Cerebellar nuclear complex (tissue), 1 donor: Measurements from ENCODE around the gene KDM4C.

ENCODE experiments used
- DNase-seq, 2 experiments: peaks; one replicate each; lab custom pipeline; 2025; lab: John Stamatoyannopoulos, UW

The KDM4C gene

GRCh38 chr9:7097785-7098752 lies 340.3 kb downstream of the KDM4C start:
- DNase-seq = no peak

- DNase-seq = no peak
These were observed 345.6 kb downstream of the KDM4C start for GRCh38 chr9:7103367-7103766.

GRCh38 chr9:7103771-7104170 lies 346.0 kb downstream of the KDM4C start:
- no peak for DNase-seq

DNA sequence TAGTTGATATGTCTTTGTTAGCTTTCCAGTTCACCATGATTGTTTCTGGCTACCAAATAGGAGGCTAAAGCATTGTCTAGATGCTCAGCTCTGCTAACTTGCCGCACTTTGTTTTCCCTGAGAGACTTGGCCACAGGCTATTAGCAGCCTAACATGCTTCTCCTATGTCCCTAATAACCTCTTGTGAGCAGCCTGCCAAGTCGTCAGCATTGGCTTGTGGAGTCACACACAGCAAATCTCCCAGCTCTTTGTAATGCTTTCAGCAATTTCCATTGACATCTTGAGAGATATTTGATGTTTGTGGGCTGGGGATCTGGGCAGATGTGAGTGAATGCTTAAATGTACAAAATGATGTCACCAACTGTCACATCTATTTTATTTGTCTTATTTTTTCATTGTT lies 346.9 kb downstream of the KDM4C start:
- no peak for DNase-seq

- no peak for DNase-seq
These were observed 347.3 kb downstream of the KDM4C start for GRCh38 chr9:7105095-7105494.

DNA sequence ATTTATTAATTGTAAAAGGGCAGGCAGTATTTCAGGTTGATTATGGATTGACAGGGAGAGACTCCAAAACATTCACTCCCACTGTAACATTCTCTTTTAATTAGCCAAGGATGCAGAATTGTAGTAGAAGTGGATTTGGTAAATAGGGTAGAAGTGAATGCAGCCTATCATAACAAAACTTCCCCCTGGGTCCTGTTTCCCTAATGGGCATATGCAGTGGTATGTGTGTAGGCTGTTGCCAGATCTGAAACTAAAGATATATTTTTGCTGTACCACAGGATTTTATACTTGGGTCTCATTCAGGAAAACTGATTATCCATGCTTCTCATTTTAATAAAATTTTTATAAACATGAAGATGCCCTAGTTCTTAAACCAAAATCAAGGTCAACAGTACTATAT lies 351.2 kb downstream of the KDM4C start:
- DNase-seq = no peak

GRCh38 chr9:7111413-7111812 lies 353.6 kb downstream of the KDM4C start:
- DNase-seq = no peak

- no peak for DNase-seq
These were observed 357.8 kb downstream of the KDM4C start for GRCh38 chr9:7115606-7116005.

- peak in 1 of 2 experiments; percentile 21 for DNase-seq
These were observed 360.1 kb downstream of the KDM4C start for GRCh38 chr9:7117676-7118561.

DNA sequence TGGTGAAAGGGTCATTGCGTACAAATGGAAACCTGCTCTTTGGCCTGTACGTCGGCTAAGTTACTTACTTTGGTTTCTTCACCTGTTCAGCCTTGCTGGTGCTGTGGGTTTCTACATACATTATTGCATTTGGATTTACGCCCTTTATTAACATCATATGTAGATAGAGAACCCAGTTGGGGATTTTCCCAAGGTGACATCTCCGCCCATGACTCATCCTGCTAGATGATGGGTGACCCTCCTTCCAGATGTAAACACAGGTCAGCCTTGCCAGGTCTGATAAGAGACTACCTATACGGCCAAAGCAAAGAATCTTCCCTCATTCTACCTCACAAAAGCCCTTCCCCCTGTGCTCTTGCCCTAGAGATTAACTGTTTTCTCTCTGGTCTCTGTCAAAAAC lies 360.9 kb downstream of the KDM4C start:
- no peak for DNase-seq

GRCh38 chr9:7119612-7120011 lies 361.8 kb downstream of the KDM4C start:
- DNase-seq = no peak

GRCh38 chr9:7121055-7121454 lies 363.3 kb downstream of the KDM4C start:
- no peak for DNase-seq

GRCh38 chr9:7121664-7122063 lies 363.9 kb downstream of the KDM4C start:
- no peak for DNase-seq

- DNase-seq = no peak
These were observed 366.0 kb downstream of the KDM4C start for GRCh38 chr9:7123743-7124142.

DNA sequence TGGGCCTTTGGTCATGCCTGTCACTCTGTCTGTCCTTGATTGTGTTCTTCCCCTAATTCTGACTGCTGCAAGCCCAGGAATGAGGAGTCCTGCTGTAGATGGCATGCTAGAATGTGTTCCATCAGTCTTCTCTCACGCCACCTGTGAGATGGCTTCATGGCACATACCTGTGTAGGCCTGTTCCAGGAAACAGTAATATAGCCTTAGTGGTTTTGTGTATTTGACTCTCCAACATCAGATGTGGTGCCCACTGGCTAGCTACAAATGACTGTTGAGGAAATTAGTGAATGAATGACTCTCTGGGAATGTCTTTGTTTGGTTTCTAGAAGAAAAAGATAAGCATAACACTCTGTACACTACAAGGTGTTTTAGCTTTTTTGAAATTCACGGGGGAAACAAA lies 367.5 kb downstream of the KDM4C start:
- no peak for DNase-seq

DNA sequence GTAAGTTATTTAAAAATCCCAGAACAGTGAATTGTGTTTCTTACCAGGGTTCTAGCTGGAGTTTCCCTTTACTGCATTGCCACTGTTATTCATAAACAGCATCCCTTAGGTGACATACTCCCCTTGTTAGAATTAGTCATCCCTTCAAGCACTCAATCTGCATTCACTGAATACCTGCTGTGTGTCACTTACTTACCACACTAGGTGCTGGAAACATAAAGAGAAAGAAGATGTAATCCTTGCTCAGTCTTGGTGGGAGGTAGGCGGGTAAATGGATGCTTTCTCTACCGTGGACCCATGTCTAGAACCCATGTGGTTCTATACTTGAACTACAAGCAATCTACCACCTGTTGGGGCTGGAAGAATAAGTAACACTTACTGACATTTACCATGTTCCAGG lies 371.6 kb downstream of the KDM4C start:
- DNase-seq = no peak

- DNase-seq = no peak
These were observed 372.6 kb downstream of the KDM4C start for GRCh38 chr9:7130266-7130820.

DNA sequence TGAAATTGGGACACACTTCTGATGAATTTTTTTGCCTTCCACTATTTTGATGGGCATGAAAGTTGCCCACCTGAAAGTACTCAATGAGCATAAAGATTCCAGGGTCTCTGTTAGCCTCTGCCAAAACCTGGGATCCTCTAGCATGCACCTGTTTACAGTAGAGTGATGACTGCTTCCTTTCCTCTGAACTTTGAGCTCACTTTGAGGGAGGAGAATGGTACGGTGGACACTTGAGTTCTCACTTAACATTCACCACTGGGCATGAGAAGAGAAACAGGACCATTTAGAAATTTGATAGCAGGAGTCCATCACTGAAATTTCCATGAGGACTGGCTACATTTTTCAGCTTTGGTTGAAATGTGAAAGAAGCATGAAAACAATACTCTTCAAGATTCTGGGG lies 374.8 kb downstream of the KDM4C start:
- no peak for DNase-seq

DNA sequence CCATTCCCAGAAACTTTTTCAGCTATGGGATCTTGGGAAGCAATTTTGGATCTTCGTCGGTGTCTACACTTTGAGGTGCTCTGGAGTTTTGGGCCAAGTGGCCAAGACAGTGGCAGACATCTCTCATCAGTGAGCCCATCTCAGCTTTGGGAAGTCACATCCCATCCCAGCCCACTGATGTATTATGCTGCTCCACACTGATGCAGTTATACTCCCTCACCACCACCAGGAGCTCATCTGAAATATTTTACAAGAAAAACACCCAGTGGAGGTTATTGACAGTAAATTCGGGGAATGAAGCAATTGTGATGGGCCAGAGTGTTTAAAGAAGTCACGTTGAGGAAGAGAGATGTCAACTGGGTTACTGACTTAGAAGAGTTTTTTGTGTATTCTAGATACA lies 378.0 kb downstream of the KDM4C start:
- DNase-seq = no peak

DNA sequence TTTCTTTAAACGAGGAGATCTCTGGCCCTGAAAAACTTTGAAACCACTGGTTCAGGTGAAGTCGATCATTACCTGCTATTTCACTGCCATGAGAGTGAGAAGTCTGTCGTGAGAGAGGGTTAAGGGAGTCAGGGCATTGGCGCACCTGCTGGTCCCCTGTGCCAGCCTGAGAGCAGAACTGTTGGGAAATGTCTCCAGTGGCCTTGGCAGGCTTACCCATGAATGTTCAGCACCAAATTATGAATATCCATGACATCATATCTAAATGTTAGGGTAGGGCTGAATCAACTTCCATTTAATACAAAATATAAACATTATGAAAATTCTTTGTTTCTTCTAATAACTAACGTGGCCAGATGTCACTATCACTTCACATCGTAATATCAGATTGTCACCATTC lies 379.3 kb downstream of the KDM4C start:
- no peak for DNase-seq

DNA sequence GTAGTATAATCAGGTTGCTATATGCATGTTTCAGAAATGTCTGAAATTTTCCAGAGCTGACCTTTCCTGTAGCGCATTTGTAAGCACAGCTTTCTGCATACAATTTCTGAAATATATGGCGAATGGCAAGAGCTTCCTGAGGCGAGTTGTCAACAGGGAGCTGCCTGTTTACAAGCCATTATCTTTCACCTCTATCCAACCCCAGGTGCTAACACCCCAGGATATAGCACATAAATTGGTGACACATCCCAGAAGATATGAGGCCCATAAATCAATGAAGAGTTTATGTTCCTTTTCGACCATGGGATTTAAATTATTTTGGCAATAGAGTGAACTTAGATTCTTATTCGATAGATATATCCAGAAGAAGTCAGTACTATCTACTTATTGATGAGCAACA lies 379.8 kb downstream of the KDM4C start:
- no peak for DNase-seq

GRCh38 chr9:7139886-7140285 lies 382.1 kb downstream of the KDM4C start:
- DNase-seq = no peak

- DNase-seq = no peak
These were observed 382.6 kb downstream of the KDM4C start for GRCh38 chr9:7140401-7140800.
